SK-N-MC (cell line): ENCODE measurements around the gene POLR1F.

Experiments
- EZH2 ChIP-seq: fragments of 200-600 bp; sonication (generic); IDR thresholded peaks from one replicate; pipeline ENCODE4 v1.6.1; 2017; ENCODE audit warnings: antibody characterized with exemption
- FOXP2 ChIP-seq: optimal IDR thresholded peaks from 2 replicates; pipeline ENCODE3; 2011; ENCODE audit warnings: mild to moderate bottlenecking, moderate library complexity; ENCODE audit not compliant: insufficient read depth; ENCODE audit errors: extremely low read length, control extremely low read depth

GRCh38 chr7:19725770-19726169 lies 16.9 kb upstream of the POLR1F start:
- TF ChIP-seq EZH2 = no peak
- no peak for TF ChIP-seq FOXP2
